HepG2 (cell line): ENCODE results near the gene CCSER2. TPM values are rescaled to one million over a fixed set of nuclear protein-coding genes. Genes with fewer than 3 reads are reported as not detected.

Experiments used
- CEBPB ChIP-seq: IDR thresholded peaks from 2 replicates; pipeline ENCODE4 v1.6.1; 2011; ENCODE audit warnings: low read depth, low read length, improper control_type of control experiment, borderline replicate concordance
- ERF ChIP-seq: IDR thresholded peaks from 2 replicates; pipeline ENCODE4 v1.6.1; 2018; ENCODE audit warnings: missing biosample characterization, missing genetic modification reagents
- GATAD2A ChIP-seq: IDR thresholded peaks from 2 replicates; pipeline ENCODE4 v1.6.1; 2016
- HMG20A ChIP-seq: IDR thresholded peaks from 2 replicates; pipeline ENCODE4 v1.6.1; 2016; ENCODE audit warnings: borderline replicate concordance
- NCOA5 ChIP-seq: sonication (generic); formaldehyde crosslinking; IDR thresholded peaks from 2 replicates; pipeline ENCODE4 v1.4.0; 2020; ENCODE audit warnings: missing genetic modification reagents
- NFKBIZ ChIP-seq: IDR thresholded peaks from 2 replicates; pipeline ENCODE4 v1.6.1; 2018; ENCODE audit warnings: missing genetic modification reagents, missing compliant biosample characterization
- NR0B2 ChIP-seq: sonication (generic); formaldehyde crosslinking; IDR thresholded peaks from 2 replicates; pipeline ENCODE4 v1.4.0; 2020; ENCODE audit warnings: mild to moderate bottlenecking, missing genetic modification reagents
- NR3C1 ChIP-seq: sonication (generic); formaldehyde crosslinking; IDR thresholded peaks from 2 replicates; pipeline ENCODE4 v1.4.0; 2020; ENCODE audit warnings: missing genetic modification reagents
- ONECUT2 ChIP-seq: sonication (generic); formaldehyde crosslinking; IDR thresholded peaks from 2 replicates; pipeline ENCODE4 v1.4.0; 2020; ENCODE audit warnings: missing genetic modification reagents
- SALL1 ChIP-seq: sonication (generic); formaldehyde crosslinking; IDR thresholded peaks from 2 replicates; pipeline ENCODE4 v1.8.0; 2022; ENCODE audit warnings: mild to moderate bottlenecking, missing genetic modification reagents
- SP1 ChIP-seq, 2 experiments: fragments of 450-650 bp in 1 of 2; sonication (generic) in 1 of 2; formaldehyde crosslinking in 1 of 2; IDR thresholded peaks; 2 replicates each; pipeline versions ENCODE4 v1.4.0 to v1.6.1; 2016 to 2020; ENCODE audit warnings: missing genetic modification reagents in 1 of 2
- TEF ChIP-seq: sonication (generic); formaldehyde crosslinking; IDR thresholded peaks from 2 replicates; pipeline ENCODE4 v1.5.0; 2020; ENCODE audit warnings: missing genetic modification reagents
- ZNF451 ChIP-seq: sonication (generic); formaldehyde crosslinking; IDR thresholded peaks from 2 replicates; pipeline ENCODE4 v1.5.0; 2020; ENCODE audit warnings: mild to moderate bottlenecking, missing genetic modification reagents
- ZNF468 ChIP-seq: sonication (generic); formaldehyde crosslinking; IDR thresholded peaks from 2 replicates; pipeline ENCODE4 v1.8.0; 2022; ENCODE audit warnings: mild to moderate bottlenecking, moderate library complexity, missing genetic modification reagents
- polyA plus RNA-seq, 8 experiments: library from polyadenylated mRNA; depleted of rRNA in 3 of 8; stranded (reverse) in 7 of 8; unstranded in 1 of 8; fragments of >200 nt; fragmentation: Illumina TruSeq in 4 of 8; extraction: Trizol in 4 of 8; gene quantifications; 2 replicates each; pipeline versions ENCODE4 v1.2.1 to v1.2.3, GENCODE V29; 2011 to 2016; ENCODE audit warnings: low read depth in 4 of 8, missing spikeins in 1 of 8, mixed read lengths in 1 of 8; ENCODE audit not compliant: insufficient read depth in 1 of 8
- total RNA-seq, 5 experiments: library from RNA; depleted of rRNA; stranded (reverse); fragments of >200 nt; fragmentation: Illumina TruSeq; extraction: Trizol; gene quantifications; 2 replicates each; pipeline ENCODE4 v1.2.3, GENCODE V29; 2016; ENCODE audit warnings: low read depth in 1 of 5
- TF ChIP-seq, protein P1 (sequence below): sonication (generic); formaldehyde crosslinking; IDR thresholded peaks from 2 replicates; pipeline ENCODE4 v1.4.0; 2020; ENCODE audit warnings: missing genetic modification reagents
- TF ChIP-seq, protein P2 (sequence below): IDR thresholded peaks from 2 replicates; pipeline ENCODE4 v1.6.1; 2016
- TF ChIP-seq, protein P3 (sequence below): sonication (generic); formaldehyde crosslinking; IDR thresholded peaks from 2 replicates; pipeline ENCODE4 v1.4.0; 2020; ENCODE audit warnings: missing genetic modification reagents

The CCSER2 gene
- total and polyA plus RNA-seq, 2 of the 13 experiments (the other 11 are each of a cell fraction or from before 2014, with no cell fraction given) = 13.3 to 17.2 TPM

DNA sequence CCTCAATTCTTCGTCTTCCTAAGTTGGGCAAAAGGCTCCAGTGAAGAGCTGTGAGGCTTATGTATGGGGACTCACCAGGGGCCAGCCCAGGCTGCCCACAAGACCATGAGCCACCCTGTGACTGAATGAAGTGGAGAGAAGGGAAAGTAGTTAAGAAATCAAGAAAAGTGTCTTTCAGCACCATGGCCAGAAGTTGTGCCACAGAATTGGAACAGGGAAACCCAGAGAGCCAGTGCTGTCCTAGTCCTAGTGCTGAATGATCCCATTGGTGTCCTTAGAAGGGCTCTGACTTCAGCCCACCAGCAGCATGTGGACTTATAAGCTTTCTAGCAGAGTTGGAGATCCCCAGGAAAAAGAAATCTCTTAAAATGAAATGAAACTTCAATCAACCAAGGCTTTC, 37.0 kb upstream of the CCSER2 start (continued):
- TF ChIP-seq, protein P1, sequence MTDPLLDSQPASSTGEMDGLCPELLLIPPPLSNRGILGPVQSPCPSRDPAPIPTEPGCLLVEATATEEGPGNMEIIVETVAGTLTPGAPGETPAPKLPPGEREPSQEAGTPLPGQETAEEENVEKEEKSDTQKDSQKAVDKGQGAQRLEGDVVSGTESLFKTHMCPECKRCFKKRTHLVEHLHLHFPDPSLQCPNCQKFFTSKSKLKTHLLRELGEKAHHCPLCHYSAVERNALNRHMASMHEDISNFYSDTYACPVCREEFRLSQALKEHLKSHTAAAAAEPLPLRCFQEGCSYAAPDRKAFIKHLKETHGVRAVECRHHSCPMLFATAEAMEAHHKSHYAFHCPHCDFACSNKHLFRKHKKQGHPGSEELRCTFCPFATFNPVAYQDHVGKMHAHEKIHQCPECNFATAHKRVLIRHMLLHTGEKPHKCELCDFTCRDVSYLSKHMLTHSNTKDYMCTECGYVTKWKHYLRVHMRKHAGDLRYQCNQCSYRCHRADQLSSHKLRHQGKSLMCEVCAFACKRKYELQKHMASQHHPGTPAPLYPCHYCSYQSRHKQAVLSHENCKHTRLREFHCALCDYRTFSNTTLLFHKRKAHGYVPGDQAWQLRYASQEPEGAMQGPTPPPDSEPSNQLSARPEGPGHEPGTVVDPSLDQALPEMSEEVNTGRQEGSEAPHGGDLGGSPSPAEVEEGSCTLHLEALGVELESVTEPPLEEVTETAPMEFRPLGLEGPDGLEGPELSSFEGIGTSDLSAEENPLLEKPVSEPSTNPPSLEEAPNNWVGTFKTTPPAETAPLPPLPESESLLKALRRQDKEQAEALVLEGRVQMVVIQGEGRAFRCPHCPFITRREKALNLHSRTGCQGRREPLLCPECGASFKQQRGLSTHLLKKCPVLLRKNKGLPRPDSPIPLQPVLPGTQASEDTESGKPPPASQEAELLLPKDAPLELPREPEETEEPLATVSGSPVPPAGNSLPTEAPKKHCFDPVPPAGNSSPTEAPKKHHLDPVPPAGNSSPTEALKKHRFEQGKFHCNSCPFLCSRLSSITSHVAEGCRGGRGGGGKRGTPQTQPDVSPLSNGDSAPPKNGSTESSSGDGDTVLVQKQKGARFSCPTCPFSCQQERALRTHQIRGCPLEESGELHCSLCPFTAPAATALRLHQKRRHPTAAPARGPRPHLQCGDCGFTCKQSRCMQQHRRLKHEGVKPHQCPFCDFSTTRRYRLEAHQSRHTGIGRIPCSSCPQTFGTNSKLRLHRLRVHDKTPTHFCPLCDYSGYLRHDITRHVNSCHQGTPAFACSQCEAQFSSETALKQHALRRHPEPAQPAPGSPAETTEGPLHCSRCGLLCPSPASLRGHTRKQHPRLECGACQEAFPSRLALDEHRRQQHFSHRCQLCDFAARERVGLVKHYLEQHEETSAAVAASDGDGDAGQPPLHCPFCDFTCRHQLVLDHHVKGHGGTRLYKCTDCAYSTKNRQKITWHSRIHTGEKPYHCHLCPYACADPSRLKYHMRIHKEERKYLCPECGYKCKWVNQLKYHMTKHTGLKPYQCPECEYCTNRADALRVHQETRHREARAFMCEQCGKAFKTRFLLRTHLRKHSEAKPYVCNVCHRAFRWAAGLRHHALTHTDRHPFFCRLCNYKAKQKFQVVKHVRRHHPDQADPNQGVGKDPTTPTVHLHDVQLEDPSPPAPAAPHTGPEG (CRISPR knock-in tag) = 0 out of 2 replicates have a peak, but pooled peaks have one; percentile 31
- TF ChIP-seq, protein P2, sequence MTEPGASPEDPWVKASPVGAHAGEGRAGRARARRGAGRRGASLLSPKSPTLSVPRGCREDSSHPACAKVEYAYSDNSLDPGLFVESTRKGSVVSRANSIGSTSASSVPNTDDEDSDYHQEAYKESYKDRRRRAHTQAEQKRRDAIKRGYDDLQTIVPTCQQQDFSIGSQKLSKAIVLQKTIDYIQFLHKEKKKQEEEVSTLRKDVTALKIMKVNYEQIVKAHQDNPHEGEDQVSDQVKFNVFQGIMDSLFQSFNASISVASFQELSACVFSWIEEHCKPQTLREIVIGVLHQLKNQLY (CRISPR knock-in tag) = no peak
- TF ChIP-seq, protein P3, sequence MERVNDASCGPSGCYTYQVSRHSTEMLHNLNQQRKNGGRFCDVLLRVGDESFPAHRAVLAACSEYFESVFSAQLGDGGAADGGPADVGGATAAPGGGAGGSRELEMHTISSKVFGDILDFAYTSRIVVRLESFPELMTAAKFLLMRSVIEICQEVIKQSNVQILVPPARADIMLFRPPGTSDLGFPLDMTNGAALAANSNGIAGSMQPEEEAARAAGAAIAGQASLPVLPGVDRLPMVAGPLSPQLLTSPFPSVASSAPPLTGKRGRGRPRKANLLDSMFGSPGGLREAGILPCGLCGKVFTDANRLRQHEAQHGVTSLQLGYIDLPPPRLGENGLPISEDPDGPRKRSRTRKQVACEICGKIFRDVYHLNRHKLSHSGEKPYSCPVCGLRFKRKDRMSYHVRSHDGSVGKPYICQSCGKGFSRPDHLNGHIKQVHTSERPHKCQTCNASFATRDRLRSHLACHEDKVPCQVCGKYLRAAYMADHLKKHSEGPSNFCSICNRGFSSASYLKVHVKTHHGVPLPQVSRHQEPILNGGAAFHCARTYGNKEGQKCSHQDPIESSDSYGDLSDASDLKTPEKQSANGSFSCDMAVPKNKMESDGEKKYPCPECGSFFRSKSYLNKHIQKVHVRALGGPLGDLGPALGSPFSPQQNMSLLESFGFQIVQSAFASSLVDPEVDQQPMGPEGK = 0 out of 2 replicates have a peak, but pooled peaks have one; percentile 34
- TF ChIP-seq ZNF451 (CRISPR knock-in tag) (no peak), ZNF468 (no peak), ERF (peak; percentile 88), NR3C1 (CRISPR knock-in tag) (no peak), GATAD2A (CRISPR knock-in tag) (0 out of 2 replicates have a peak, but pooled peaks have one; percentile 24), ONECUT2 (CRISPR knock-in tag) (0 out of 2 replicates have a peak, but pooled peaks have one; percentile 46), NCOA5 (CRISPR knock-in tag) (no peak), TEF (CRISPR knock-in tag) (peak; percentile 77; the same call in 1 of the 2 replicates), SALL1 (peak; percentile 76; the same call in 1 of the 2 replicates), SP1 (IDR thresholded peaks at IDR 0.05) (no peak), SP1 (CRISPR knock-in tag; IDR thresholded peaks at IDR 0.05) (no peak), CEBPB (no peak), NFKBIZ (CRISPR knock-in tag) (peak; percentile 78; the same call in 1 of the 2 replicates), HMG20A (CRISPR knock-in tag) (peak; percentile 35; the same call in 1 of the 2 replicates), NR0B2 (CRISPR knock-in tag) (no peak)
